HepG2 (cell line): Measurements from ENCODE around the gene LENEP. TPM values are rescaled to one million over a fixed set of nuclear protein-coding genes. Genes with fewer than 3 reads are reported as not detected.

Source experiments
- EEA1 ChIP-seq: sonication (generic); formaldehyde crosslinking; IDR thresholded peaks from 2 replicates; pipeline ENCODE4 v1.5.1; 2020; ENCODE audit warnings: mild to moderate bottlenecking, missing genetic modification reagents, borderline replicate concordance
- GPN1 ChIP-seq: sonication (generic); formaldehyde crosslinking; IDR thresholded peaks from 2 replicates; pipeline ENCODE4 v1.5.1; 2020; ENCODE audit warnings: missing genetic modification reagents, borderline replicate concordance
- HNRNPH1 ChIP-seq: fragments of 200-400 bp; formaldehyde crosslinking; optimal IDR thresholded peaks from 2 replicates; pipeline ENCODE3; 2017; ENCODE audit warnings: mild to moderate bottlenecking, low read depth, low read length
- ISX ChIP-seq: sonication (generic); formaldehyde crosslinking; conservative IDR thresholded peaks from 2 replicates; pipeline ENCODE4 v1.5.0; 2020; ENCODE audit warnings: missing genetic modification reagents
- KDM4B ChIP-seq: sonication (generic); formaldehyde crosslinking; IDR thresholded peaks from 2 replicates; pipeline ENCODE4 v1.4.0; 2020; ENCODE audit warnings: missing genetic modification reagents
- KLF12 ChIP-seq: sonication (generic); formaldehyde crosslinking; IDR thresholded peaks from 2 replicates; pipeline ENCODE4 v1.4.0; 2020; ENCODE audit warnings: missing genetic modification reagents, borderline replicate concordance
- KLF6 ChIP-seq: IDR thresholded peaks from 2 replicates; pipeline ENCODE4 v1.8.0; 2016; ENCODE audit warnings: missing biosample characterization, missing genetic modification reagents
- MAF1 ChIP-seq: sonication (generic); formaldehyde crosslinking; IDR thresholded peaks from 2 replicates; pipeline ENCODE4 v1.5.0; 2020; ENCODE audit warnings: missing genetic modification reagents, borderline replicate concordance
- NKX3-1 ChIP-seq: sonication (generic); formaldehyde crosslinking; IDR thresholded peaks from 2 replicates; pipeline ENCODE4 v1.5.0; 2020; ENCODE audit warnings: missing genetic modification reagents
- RORA ChIP-seq: sonication (generic); formaldehyde crosslinking; IDR thresholded peaks from 2 replicates; pipeline ENCODE4 v1.5.0; 2020; ENCODE audit warnings: mild to moderate bottlenecking, missing genetic modification reagents, moderate library complexity
- YEATS2 ChIP-seq: sonication (generic); formaldehyde crosslinking; IDR thresholded peaks from 2 replicates; pipeline ENCODE4 v1.4.0; 2020; ENCODE audit warnings: missing genetic modification reagents, borderline replicate concordance
- ZFP1 ChIP-seq: IDR thresholded peaks from 2 replicates; pipeline ENCODE4 v1.6.1; 2016
- ZNF563 ChIP-seq: sonication (generic); formaldehyde crosslinking; IDR thresholded peaks from 2 replicates; pipeline ENCODE4 v1.8.0; 2022; ENCODE audit warnings: mild to moderate bottlenecking, moderate library complexity, missing genetic modification reagents
- ZSCAN12 ChIP-seq: sonication (generic); formaldehyde crosslinking; IDR thresholded peaks from 2 replicates; pipeline ENCODE4 v1.9.0; 2021; ENCODE audit warnings: mild to moderate bottlenecking, missing genetic modification reagents
- ZSCAN22 ChIP-seq: sonication (generic); formaldehyde crosslinking; IDR thresholded peaks from 2 replicates; pipeline ENCODE4 v1.4.0; 2020; ENCODE audit warnings: mild to moderate bottlenecking, missing genetic modification reagents
- polyA plus RNA-seq, 8 experiments: library from polyadenylated mRNA; depleted of rRNA in 3 of 8; stranded (reverse) in 7 of 8; unstranded in 1 of 8; fragments of >200 nt; fragmentation: Illumina TruSeq in 4 of 8; extraction: Trizol in 4 of 8; gene quantifications; 2 replicates each; pipeline versions ENCODE4 v1.2.1 to v1.2.3, GENCODE V29; 2011 to 2016; ENCODE audit warnings: low read depth in 4 of 8, missing spikeins in 1 of 8, mixed read lengths in 1 of 8; ENCODE audit not compliant: insufficient read depth in 1 of 8
- total RNA-seq, 5 experiments: library from RNA; depleted of rRNA; stranded (reverse); fragments of >200 nt; fragmentation: Illumina TruSeq; extraction: Trizol; gene quantifications; 2 replicates each; pipeline ENCODE4 v1.2.3, GENCODE V29; 2016; ENCODE audit warnings: low read depth in 1 of 5
- TF ChIP-seq, protein P1 (sequence below): sonication (generic); formaldehyde crosslinking; IDR thresholded peaks from 2 replicates; pipeline ENCODE4 v1.4.0; 2020; ENCODE audit warnings: mild to moderate bottlenecking, missing genetic modification reagents
- TF ChIP-seq, protein P2 (sequence below): sonication (generic); formaldehyde crosslinking; IDR thresholded peaks from 2 replicates; pipeline ENCODE4 v1.4.0; 2020; ENCODE audit warnings: mild to moderate bottlenecking, missing genetic modification reagents
- TF ChIP-seq, protein P3 (sequence below): sonication (generic); formaldehyde crosslinking; IDR thresholded peaks from 2 replicates; pipeline ENCODE4 v1.4.0; 2020; ENCODE audit warnings: missing genetic modification reagents, borderline replicate concordance
- TF ChIP-seq, protein P4 (sequence below): sonication (generic); formaldehyde crosslinking; IDR thresholded peaks from 2 replicates; pipeline ENCODE4 v1.8.0; 2022; ENCODE audit warnings: mild to moderate bottlenecking, missing genetic modification reagents

The LENEP gene
- total and polyA plus RNA-seq, 2 of the 13 experiments (the other 11 are each of a cell fraction or from before 2014, with no cell fraction given): 0.29 TPM; not detected in 1

DNA sequence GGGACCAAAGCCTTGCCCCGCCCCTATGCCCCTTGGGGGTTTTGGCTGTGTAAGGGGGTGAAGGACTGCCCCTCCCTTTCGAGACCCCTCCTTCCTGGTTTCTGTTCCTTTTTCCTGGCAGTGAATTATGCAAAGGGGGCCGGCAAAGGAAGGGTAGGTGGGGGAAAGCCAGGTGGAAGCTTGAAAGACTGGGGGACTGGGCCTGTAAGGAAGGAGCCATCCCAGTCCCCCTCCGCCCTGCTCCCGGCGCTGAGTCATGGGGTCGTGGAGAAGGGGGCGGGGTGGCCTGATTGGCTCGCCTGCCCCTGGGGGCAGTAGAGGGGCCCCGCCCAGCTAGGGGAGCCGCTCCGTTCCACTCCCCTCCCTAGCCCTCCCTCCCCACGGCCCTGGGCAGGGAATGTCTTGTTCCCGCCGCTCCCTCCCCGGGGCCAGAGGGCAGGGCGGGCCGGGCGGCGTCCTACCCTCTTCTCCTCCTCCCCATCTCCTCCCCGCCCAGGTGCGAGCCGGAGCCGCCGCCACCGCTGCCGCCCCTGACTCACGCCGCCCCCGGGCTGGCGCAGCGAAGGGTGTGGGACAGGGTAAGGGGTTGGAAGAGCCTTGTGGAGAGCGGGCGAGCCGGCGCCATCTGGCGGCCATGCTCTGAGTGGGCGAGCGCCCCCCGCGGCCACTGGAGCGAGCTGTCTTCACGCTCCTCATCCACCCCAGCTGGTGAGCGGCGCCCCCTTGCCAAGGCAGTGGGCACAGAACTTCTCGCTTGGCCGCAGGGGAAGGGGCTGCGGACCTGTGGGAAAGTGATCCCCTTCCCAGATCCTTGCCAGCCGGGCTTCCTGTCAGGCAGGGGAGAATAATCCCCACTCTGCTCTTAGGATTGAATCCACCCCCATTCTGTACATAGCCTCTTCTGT, 23.9 kb downstream of the LENEP start (continued):
- TF ChIP-seq, protein P1, sequence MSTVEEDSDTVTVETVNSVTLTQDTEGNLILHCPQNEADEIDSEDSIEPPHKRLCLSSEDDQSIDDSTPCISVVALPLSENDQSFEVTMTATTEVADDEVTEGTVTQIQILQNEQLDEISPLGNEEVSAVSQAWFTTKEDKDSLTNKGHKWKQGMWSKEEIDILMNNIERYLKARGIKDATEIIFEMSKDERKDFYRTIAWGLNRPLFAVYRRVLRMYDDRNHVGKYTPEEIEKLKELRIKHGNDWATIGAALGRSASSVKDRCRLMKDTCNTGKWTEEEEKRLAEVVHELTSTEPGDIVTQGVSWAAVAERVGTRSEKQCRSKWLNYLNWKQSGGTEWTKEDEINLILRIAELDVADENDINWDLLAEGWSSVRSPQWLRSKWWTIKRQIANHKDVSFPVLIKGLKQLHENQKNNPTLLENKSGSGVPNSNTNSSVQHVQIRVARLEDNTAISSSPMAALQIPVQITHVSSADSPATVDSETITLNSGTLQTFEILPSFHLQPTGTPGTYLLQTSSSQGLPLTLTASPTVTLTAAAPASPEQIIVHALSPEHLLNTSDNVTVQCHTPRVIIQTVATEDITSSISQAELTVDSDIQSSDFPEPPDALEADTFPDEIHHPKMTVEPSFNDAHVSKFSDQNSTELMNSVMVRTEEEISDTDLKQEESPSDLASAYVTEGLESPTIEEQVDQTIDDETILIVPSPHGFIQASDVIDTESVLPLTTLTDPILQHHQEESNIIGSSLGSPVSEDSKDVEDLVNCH (CRISPR knock-in tag): no peak
- peak; percentile 94; the same call in 1 of the 2 replicates for TF ChIP-seq KLF12 (CRISPR knock-in tag)
- no peak; the same call in 1 of the 2 replicates for TF ChIP-seq ZFP1
- TF ChIP-seq ZNF563 (CRISPR knock-in tag): peak; percentile 73; the same call in 1 of the 2 replicates
- no peak for TF ChIP-seq RORA (CRISPR knock-in tag)
- no peak for TF ChIP-seq ZSCAN22 (CRISPR knock-in tag)
- TF ChIP-seq, protein P2, sequence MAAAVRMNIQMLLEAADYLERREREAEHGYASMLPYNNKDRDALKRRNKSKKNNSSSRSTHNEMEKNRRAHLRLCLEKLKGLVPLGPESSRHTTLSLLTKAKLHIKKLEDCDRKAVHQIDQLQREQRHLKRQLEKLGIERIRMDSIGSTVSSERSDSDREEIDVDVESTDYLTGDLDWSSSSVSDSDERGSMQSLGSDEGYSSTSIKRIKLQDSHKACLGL: peak; percentile 78; the same call in 1 of the 2 replicates
- TF ChIP-seq KDM4B: peak; percentile 88; the same call in 1 of the 2 replicates
- peak; percentile 43; the same call in 1 of the 2 replicates for TF ChIP-seq NKX3-1 (CRISPR knock-in tag)
- TF ChIP-seq HNRNPH1: no peak
- TF ChIP-seq ZSCAN12 (CRISPR knock-in tag): no peak
- peak; percentile 84; the same call in 1 of the 2 replicates for TF ChIP-seq YEATS2 (CRISPR knock-in tag)
- TF ChIP-seq KLF6: peak; percentile 81
- TF ChIP-seq GPN1 (CRISPR knock-in tag): no peak
- TF ChIP-seq, protein P3, sequence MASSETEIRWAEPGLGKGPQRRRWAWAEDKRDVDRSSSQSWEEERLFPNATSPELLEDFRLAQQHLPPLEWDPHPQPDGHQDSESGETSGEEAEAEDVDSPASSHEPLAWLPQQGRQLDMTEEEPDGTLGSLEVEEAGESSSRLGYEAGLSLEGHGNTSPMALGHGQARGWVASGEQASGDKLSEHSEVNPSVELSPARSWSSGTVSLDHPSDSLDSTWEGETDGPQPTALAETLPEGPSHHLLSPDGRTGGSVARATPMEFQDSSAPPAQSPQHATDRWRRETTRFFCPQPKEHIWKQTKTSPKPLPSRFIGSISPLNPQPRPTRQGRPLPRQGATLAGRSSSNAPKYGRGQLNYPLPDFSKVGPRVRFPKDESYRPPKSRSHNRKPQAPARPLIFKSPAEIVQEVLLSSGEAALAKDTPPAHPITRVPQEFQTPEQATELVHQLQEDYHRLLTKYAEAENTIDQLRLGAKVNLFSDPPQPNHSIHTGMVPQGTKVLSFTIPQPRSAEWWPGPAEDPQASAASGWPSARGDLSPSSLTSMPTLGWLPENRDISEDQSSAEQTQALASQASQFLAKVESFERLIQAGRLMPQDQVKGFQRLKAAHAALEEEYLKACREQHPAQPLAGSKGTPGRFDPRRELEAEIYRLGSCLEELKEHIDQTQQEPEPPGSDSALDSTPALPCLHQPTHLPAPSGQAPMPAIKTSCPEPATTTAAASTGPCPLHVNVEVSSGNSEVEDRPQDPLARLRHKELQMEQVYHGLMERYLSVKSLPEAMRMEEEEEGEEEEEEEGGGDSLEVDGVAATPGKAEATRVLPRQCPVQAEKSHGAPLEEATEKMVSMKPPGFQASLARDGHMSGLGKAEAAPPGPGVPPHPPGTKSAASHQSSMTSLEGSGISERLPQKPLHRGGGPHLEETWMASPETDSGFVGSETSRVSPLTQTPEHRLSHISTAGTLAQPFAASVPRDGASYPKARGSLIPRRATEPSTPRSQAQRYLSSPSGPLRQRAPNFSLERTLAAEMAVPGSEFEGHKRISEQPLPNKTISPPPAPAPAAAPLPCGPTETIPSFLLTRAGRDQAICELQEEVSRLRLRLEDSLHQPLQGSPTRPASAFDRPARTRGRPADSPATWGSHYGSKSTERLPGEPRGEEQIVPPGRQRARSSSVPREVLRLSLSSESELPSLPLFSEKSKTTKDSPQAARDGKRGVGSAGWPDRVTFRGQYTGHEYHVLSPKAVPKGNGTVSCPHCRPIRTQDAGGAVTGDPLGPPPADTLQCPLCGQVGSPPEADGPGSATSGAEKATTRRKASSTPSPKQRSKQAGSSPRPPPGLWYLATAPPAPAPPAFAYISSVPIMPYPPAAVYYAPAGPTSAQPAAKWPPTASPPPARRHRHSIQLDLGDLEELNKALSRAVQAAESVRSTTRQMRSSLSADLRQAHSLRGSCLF (CRISPR knock-in tag): no peak
- TF ChIP-seq, protein P4, sequence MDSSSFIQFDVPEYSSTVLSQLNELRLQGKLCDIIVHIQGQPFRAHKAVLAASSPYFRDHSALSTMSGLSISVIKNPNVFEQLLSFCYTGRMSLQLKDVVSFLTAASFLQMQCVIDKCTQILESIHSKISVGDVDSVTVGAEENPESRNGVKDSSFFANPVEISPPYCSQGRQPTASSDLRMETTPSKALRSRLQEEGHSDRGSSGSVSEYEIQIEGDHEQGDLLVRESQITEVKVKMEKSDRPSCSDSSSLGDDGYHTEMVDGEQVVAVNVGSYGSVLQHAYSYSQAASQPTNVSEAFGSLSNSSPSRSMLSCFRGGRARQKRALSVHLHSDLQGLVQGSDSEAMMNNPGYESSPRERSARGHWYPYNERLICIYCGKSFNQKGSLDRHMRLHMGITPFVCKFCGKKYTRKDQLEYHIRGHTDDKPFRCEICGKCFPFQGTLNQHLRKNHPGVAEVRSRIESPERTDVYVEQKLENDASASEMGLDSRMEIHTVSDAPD (CRISPR knock-in tag): no peak
- peak; percentile 55; the same call in 1 of the 2 replicates for TF ChIP-seq MAF1 (CRISPR knock-in tag)
- TF ChIP-seq EEA1 (CRISPR knock-in tag): no peak
- no peak for TF ChIP-seq ISX (CRISPR knock-in tag)
